ENCODE results near the gene TMEM184B. TPM values are rescaled to one million over a fixed set of nuclear protein-coding genes. Genes with fewer than 3 reads are reported as not detected.
A peak's percentile ranks its signal among the peaks of the same experiment; 100 is the strongest.

TMEM184B gene
- total and polyA plus RNA-seq, 7 experiments from 2014 or later = 9.0 to 41.3 (median 34.8) TPM

DNA sequence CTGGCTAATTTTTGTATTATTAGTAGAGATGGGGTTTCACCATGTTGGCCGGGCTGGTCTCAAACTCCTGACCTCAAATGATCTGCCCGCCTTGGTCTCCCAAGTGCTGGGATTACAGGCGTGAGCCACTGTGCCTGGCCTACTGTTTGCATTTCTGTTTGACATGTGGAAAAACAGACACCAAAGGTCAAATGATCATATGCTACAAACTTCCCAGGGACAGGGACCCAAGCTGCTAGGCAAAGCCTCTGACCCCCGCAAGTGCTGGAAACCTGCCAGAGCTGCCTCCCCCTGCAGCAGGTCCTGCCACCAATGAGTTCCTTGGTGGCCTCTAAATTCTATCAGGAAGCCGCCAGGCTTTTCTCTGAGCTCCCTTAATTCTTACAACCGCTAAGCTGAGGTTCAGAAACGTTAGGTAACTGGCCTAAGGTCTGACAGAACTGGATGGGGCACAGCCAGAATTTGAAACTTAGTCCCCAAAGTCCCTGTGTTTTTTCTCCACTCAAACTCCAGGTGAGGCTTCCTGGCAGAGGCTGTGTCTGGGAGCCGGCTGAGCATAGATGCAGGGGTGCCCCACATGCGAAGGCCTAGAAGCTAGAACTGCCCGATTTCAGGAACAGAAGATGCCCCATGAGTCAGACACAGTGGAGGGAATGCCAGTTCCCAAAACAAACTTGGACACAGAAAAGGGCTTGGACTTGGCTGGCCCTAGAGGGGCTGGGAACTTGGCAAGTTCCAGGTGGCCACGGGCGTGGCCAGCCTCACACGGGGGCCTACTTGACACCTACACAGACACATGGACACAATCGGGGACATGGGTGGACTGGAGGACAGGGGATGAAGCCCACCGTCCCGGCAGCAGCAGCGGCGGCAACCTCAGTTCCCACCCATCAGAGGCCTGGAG lies 37.1 kb upstream of the TMEM184B start:
- Mint-ChIP-seq H3K9me3 (peaks cover 0 to 2% (median 0%) of the 10 kb centered on the region in 11 donors), H3K27me3 (no peaks in the 10 kb centered on the region), H3K36me3 (peaks cover 0 to 3% (median 2%) of the 10 kb centered on the region in 5 donors), H3K4me3 (no peak overlapping the region), H3K27ac (peak overlapping the region in 5 of 9 donors; percentile 12 to 62 (median 28)), H3K4me1 (peaks cover 39 to 79% (median 70%) of the 10 kb centered on the region in 7 donors)
- intact Hi-C loops (cut with micrococcal nuclease) = loop anchor here in 1 of 2 donors (10.0 kb wide), 1 partner anchor 195 kb away; the partner anchor contains the start of gene DDX17
- peaks cover 20 to 23% of the 10 kb centered on the region in 2 donors for H3K4me1 ChIP-seq (ENCODE audit: control insufficient read depth in 2 of 2, insufficient read depth in 2 of 2, low read length in 2 of 2)
- no peak for ATAC-seq
- peaks cover 0 to 10% (median 0%) of the 10 kb centered on the region in 3 experiments for H3K36me3 ChIP-seq (ENCODE audit: control insufficient read depth in 2 of 3, insufficient read depth in 3 of 3, low read length in 3 of 3)
- H3K4me3 ChIP-seq (ENCODE audit: low read length) = no peak overlapping the region
- no peak for DNase-seq
- ChIA-PET POLR2A (interaction anchor here (0.6 kb wide), 1 partner anchor 692 kb away, joined by 3 read pairs; no protein-coding TSS in a partner anchor), CTCF (no interaction called here)
- H3K9me3 ChIP-seq (ENCODE audit: control insufficient read depth in 2 of 3, low read length in 3 of 3) = no peaks in the 10 kb centered on the region
- H3K27me3 ChIP-seq (ENCODE audit: control insufficient read depth in 2 of 2, insufficient read depth in 2 of 2, low read length in 2 of 2) = no peaks in the 10 kb centered on the region
- no peak overlapping the region for H3K27ac ChIP-seq (ENCODE audit: low read depth, low read length)

DNA sequence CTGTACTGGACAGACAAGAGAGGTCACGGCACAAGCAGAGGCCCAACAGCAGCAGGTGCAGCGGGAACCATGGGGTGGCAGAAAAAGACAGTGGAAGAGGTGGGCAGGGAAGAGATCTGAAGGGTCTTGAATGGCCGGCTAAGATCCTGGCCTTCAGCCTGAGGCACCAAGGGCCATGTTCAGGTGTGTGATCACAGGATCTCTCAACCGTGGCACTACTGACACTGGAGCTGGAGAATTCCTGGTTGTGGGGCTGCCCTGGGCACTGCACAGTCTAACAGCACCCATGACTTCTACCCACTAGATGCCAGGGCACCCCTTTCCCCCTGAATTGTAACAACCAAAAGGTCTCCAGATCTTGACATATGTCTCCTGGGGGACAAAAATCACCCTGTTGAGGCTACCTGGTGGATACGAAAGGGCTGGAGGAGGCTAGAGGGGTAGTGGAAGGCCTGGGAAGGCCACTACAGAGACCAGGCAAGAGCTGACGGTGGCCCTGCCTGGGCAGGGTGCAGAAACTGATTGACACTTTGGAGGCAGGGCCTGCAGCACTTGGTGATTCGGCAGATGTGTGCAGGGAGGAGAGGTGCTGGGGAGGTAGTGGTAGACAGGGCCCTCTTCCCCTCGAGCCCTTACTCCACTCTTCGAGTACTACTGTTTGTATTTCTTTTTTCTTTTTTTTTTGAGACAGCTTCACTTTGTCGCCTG lies 36.1 kb upstream of the TMEM184B start:
- peaks cover 0 to 2% (median 0%) of the 10 kb centered on the region in 11 donors for H3K9me3 Mint-ChIP-seq
- H3K4me1 ChIP-seq (ENCODE audit: control insufficient read depth in 2 of 2, insufficient read depth in 2 of 2, low read length in 2 of 2) = peaks cover 15 to 16% of the 10 kb centered on the region in 2 donors
- H3K4me1 Mint-ChIP-seq = peaks cover 31 to 76% (median 61%) of the 10 kb centered on the region in 7 donors
- H3K36me3 ChIP-seq (ENCODE audit: control insufficient read depth in 2 of 3, insufficient read depth in 3 of 3, low read length in 3 of 3) = peaks cover 0 to 10% (median 0%) of the 10 kb centered on the region in 3 experiments
- no peaks in the 10 kb centered on the region for H3K9me3 ChIP-seq (ENCODE audit: control insufficient read depth in 2 of 3, low read length in 3 of 3)
- H3K4me3 ChIP-seq (ENCODE audit: low read length) = no peak overlapping the region
- H3K27ac ChIP-seq (ENCODE audit: low read depth, low read length) = no peak overlapping the region
- no peak for ATAC-seq
- H3K4me3 Mint-ChIP-seq = no peak overlapping the region
- ChIA-PET POLR2A (no interaction called here), CTCF (no interaction called here)
- H3K36me3 Mint-ChIP-seq = peaks cover 0 to 5% (median 2%) of the 10 kb centered on the region in 5 donors
- intact Hi-C loops (cut with micrococcal nuclease) = no loop called here
- DNase-seq = no peak
- peak overlapping the region in 7 of 9 donors; percentile 17 to 93 (median 55) for H3K27ac Mint-ChIP-seq
- no peaks in the 10 kb centered on the region for H3K27me3 ChIP-seq (ENCODE audit: control insufficient read depth in 2 of 2, insufficient read depth in 2 of 2, low read length in 2 of 2)
- no peaks in the 10 kb centered on the region for H3K27me3 Mint-ChIP-seq

DNA sequence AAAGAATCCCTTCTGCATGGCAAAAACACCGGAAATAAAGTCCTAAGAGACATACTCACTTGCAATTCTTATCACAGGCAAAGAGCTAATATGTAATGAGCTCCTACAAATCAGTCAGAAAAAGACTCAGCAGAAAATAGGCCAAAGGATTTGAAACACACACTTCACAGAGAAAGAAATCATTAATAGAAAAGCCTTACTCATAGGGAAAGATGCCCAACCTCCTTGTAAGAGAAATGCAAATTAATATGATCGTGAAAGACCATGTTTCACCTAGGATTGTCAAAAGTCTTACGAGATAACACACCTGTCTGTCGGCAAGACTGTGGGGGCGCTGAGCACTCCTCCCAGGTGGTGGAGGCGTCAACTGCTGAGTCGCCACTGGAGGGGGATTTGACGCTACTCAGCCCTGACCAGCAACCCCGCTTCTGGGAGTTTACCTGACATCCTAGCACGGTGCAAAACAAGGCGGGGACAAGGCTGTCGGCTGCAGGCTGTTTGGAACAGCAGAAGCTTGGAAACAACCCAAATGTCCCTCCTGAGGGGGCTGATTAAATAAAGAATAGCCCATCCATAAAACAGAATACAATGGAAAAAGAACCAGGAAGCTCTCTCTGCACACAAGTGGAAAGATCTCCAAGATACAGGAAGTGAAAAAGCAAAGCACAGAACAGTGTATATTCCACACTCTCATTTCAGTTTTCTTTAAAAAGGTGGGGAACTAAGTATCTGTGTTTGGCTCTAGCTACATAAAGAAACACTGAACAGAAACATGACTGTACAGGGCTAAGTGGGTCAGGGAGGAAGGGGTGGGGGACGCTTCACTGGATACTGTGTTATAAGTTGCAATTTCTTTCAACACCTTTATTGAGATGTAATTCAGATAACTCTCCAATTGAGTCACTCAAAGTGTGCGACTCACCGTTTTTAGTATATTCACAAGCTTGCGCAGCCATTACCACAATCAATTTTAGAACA lies 33.0 kb upstream of the TMEM184B start:
- H3K27ac Mint-ChIP-seq = peak overlapping the region; percentile 0 to 76 (median 49)
- peaks cover 0 to 6% of the 10 kb centered on the region in 2 donors for H3K4me1 ChIP-seq (ENCODE audit: control insufficient read depth in 2 of 2, insufficient read depth in 2 of 2, low read length in 2 of 2)
- no peaks in the 10 kb centered on the region for H3K27me3 Mint-ChIP-seq
- peaks cover 0 to 33% (median 4%) of the 10 kb centered on the region in 3 experiments for H3K36me3 ChIP-seq (ENCODE audit: control insufficient read depth in 2 of 3, insufficient read depth in 3 of 3, low read length in 3 of 3)
- ATAC-seq (peak; percentile 50), DNase-seq (no peak)
- no peaks in the 10 kb centered on the region for H3K9me3 ChIP-seq (ENCODE audit: control insufficient read depth in 2 of 3, low read length in 3 of 3)
- intact Hi-C loops (cut with micrococcal nuclease) = no loop called here
- peak overlapping the region in 5 of 10 donors; percentile 6 to 29 (median 23) for H3K4me3 Mint-ChIP-seq
- H3K4me1 Mint-ChIP-seq = peaks cover 12 to 49% (median 31%) of the 10 kb centered on the region in 7 donors
- peaks cover 2 to 19% (median 5%) of the 10 kb centered on the region in 5 donors for H3K36me3 Mint-ChIP-seq
- H3K9me3 Mint-ChIP-seq = no peaks in the 10 kb centered on the region
- ChIA-PET POLR2A (interaction anchor here (0.6 to 0.9 kb wide), 3 partner anchors 9 to 48 kb away, joined by 3 read pairs; no protein-coding TSS in a partner anchor), CTCF (interaction anchor here (0.6 to 1.0 kb wide), 2 partner anchors 10 to 103 kb away, joined by 4 read pairs; no protein-coding TSS in a partner anchor)
- no peak overlapping the region for H3K27ac ChIP-seq (ENCODE audit: low read depth, low read length)
- no peaks in the 10 kb centered on the region for H3K27me3 ChIP-seq (ENCODE audit: control insufficient read depth in 2 of 2, insufficient read depth in 2 of 2, low read length in 2 of 2)
- H3K4me3 ChIP-seq (ENCODE audit: low read length) = no peak overlapping the region

DNA sequence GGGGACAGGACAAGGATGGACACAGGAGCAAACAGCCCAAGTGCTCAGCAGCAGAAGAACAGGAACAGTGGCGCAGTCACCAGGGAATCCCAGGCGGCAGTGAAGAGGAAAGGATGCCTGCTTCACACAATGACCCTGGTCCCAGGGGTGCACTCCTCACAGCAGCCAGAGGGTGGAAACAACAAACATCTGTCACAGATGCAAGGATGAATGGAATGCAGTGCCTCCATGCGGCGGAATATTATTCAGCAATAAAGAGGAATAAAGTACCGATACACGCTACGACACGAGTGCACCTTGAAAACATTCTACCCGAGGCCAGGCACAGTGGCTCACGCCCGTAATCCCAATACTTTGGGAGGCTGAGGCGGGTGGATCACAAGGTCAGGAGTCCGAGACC lies 31.7 kb upstream of the TMEM184B start:
- Mint-ChIP-seq H3K9me3 (no peaks in the 10 kb centered on the region), H3K4me1 (peaks cover 12 to 37% (median 28%) of the 10 kb centered on the region in 7 donors), H3K27me3 (no peaks in the 10 kb centered on the region), H3K36me3 (peaks cover 5 to 30% (median 7%) of the 10 kb centered on the region in 5 donors), H3K4me3 (no peak overlapping the region), H3K27ac (no peak overlapping the region)
- Histone ChIP-seq H3K4me3 (ENCODE audit: low read length) (no peak overlapping the region), H3K36me3 (ENCODE audit: control insufficient read depth in 2 of 3, insufficient read depth in 3 of 3, low read length in 3 of 3) (peaks cover 3 to 42% (median 4%) of the 10 kb centered on the region in 3 experiments), H3K4me1 (ENCODE audit: control insufficient read depth in 2 of 2, insufficient read depth in 2 of 2, low read length in 2 of 2) (peaks cover 0 to 6% of the 10 kb centered on the region in 2 donors), H3K27ac (ENCODE audit: low read depth, low read length) (no peak overlapping the region), H3K9me3 (ENCODE audit: control insufficient read depth in 2 of 3, low read length in 3 of 3) (no peaks in the 10 kb centered on the region), H3K27me3 (ENCODE audit: control insufficient read depth in 2 of 2, insufficient read depth in 2 of 2, low read length in 2 of 2) (no peaks in the 10 kb centered on the region)
- intact Hi-C loops (cut with micrococcal nuclease) = no loop called here
- DNase-seq (no peak), ATAC-seq (no peak)
- ChIA-PET CTCF (no interaction called here), POLR2A (no interaction called here)

DNA sequence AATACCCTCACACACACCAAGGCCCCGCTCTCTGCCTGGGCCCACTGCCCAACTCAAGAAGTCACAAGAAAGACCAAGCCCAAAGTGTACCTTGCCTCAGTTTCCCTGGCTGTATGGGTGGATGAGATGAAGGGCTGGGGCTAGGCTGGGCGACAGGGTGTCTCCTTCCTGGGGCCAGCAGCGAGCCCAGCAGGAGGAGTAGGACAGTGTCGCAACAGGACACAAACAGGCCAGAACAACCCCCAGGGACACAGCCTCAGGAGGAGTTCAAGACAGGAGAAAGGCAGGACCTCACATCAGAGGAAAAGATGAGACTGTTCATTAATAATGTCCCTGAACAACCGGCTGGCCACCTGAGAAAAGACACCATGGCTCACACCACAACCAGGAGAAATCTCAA lies 31.2 kb upstream of the TMEM184B start:
- POLR2A ChIA-PET = no interaction called here
- intact Hi-C loops (cut with micrococcal nuclease) = no loop called here
- Histone ChIP-seq H3K9me3 (ENCODE audit: control insufficient read depth in 2 of 3, low read length in 3 of 3) (no peaks in the 10 kb centered on the region), H3K4me1 (ENCODE audit: control insufficient read depth in 2 of 2, insufficient read depth in 2 of 2, low read length in 2 of 2) (peaks cover 0 to 6% of the 10 kb centered on the region in 2 donors), H3K4me3 (ENCODE audit: low read length) (no peak overlapping the region), H3K27ac (ENCODE audit: low read depth, low read length) (no peak overlapping the region), H3K27me3 (ENCODE audit: control insufficient read depth in 2 of 2, insufficient read depth in 2 of 2, low read length in 2 of 2) (no peaks in the 10 kb centered on the region), H3K36me3 (ENCODE audit: control insufficient read depth in 2 of 3, insufficient read depth in 3 of 3, low read length in 3 of 3) (peaks cover 3 to 48% (median 4%) of the 10 kb centered on the region in 3 experiments)
- ATAC-seq (no peak), DNase-seq (no peak)
- H3K27me3 Mint-ChIP-seq = no peaks in the 10 kb centered on the region
- CTCF ChIA-PET = no interaction called here
- H3K4me3 Mint-ChIP-seq = no peak overlapping the region
- peaks cover 5 to 31% (median 7%) of the 10 kb centered on the region in 5 donors for H3K36me3 Mint-ChIP-seq
- no peaks in the 10 kb centered on the region for H3K9me3 Mint-ChIP-seq
- H3K4me1 Mint-ChIP-seq = peaks cover 11 to 36% (median 27%) of the 10 kb centered on the region in 7 donors
- H3K27ac Mint-ChIP-seq = peak overlapping the region in 2 of 9 donors; percentile 20 to 53

All from naive thymus-derived CD4-positive, alpha-beta T cell (primary cell).